ENCODE results near the gene TRIP6.
A peak's percentile ranks its signal among the peaks of the same experiment; 100 is the strongest.

Gene TRIP6

GRCh38 chr7:100867040-100867775, at the start of gene TRIP6 (continued):
- TF ChIP-seq REST (tag by site-specific recombination; IDR thresholded peaks at IDR 0.05) (peak; percentile 34; the same call in 1 of the 2 replicates), ZNF629 (tag by site-specific recombination; IDR thresholded peaks at IDR 0.05) (peak; percentile 95), ZNF623 (tag by site-specific recombination; IDR thresholded peaks at IDR 0.05) (0 out of 2 replicates have a peak, but pooled peaks have one; percentile 22), YY2 (tag by site-specific recombination; IDR thresholded peaks at IDR 0.05) (no peak; the same call in 1 of the 2 replicates), FEZF1 (tag by site-specific recombination; IDR thresholded peaks at IDR 0.05) (peak; percentile 51), ZNF677 (tag by site-specific recombination; IDR thresholded peaks at IDR 0.05) (no peak), ZNF391 (tag by site-specific recombination; IDR thresholded peaks at IDR 0.05; ENCODE audit: borderline replicate concordance, low read depth) (peak; percentile 88; the same call in 1 of the 2 replicates), ZNF341 (tag by site-specific recombination; IDR thresholded peaks at IDR 0.05; ENCODE audit: low read depth) (peak; percentile 84), ZNF777 (tag by site-specific recombination; IDR thresholded peaks at IDR 0.05; ENCODE audit: borderline replicate concordance) (no peak), ZNF426 (tag by site-specific recombination; IDR thresholded peaks at IDR 0.05) (no peak), ZNF529 (tag by site-specific recombination; IDR thresholded peaks at IDR 0.05; ENCODE audit: insufficient replicate concordance) (no peak), ZNF157 (tag by site-specific recombination; IDR thresholded peaks at IDR 0.05) (no peak), YY1 (tag by site-specific recombination; IDR thresholded peaks at IDR 0.05) (peak; percentile 71), ZNF626 (tag by site-specific recombination; IDR thresholded peaks at IDR 0.05) (no peak), ZNF184 (tag by site-specific recombination; IDR thresholded peaks at IDR 0.05) (0 out of 2 replicates have a peak, but pooled peaks have one; percentile 63), PRDM2 (tag by site-specific recombination; IDR thresholded peaks at IDR 0.05; ENCODE audit: borderline replicate concordance) (no peak), ZNF37A (tag by site-specific recombination; IDR thresholded peaks at IDR 0.05) (peak; percentile 31; the same call in 1 of the 2 replicates), ZNF366 (tag by site-specific recombination; conservative IDR thresholded peaks at IDR 0.05) (peak; percentile 85), ZNF645 (tag by site-specific recombination; IDR thresholded peaks at IDR 0.05) (no peak), SCRT2 (tag by site-specific recombination; IDR thresholded peaks at IDR 0.05) (no peak)
- TF ChIP-seq, protein P1, sequence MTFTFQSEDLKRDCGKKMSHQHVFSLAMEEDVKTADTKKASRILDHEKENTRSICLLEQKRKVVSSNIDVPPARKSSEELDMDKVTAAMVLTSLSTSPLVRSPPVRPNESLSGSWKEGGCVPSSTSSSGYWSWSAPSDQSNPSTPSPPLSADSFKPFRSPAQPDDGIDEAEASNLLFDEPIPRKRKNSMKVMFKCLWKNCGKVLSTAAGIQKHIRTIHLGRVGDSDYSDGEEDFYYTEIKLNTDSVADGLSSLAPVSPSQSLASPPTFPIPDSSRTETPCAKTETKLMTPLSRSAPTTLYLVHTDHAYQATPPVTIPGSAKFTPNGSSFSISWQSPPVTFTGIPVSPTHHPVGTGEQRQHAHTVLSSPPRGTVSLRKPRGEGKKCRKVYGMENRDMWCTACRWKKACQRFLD (tag by site-specific recombination; IDR thresholded peaks at IDR 0.05): no peak
- TF ChIP-seq, protein P2, sequence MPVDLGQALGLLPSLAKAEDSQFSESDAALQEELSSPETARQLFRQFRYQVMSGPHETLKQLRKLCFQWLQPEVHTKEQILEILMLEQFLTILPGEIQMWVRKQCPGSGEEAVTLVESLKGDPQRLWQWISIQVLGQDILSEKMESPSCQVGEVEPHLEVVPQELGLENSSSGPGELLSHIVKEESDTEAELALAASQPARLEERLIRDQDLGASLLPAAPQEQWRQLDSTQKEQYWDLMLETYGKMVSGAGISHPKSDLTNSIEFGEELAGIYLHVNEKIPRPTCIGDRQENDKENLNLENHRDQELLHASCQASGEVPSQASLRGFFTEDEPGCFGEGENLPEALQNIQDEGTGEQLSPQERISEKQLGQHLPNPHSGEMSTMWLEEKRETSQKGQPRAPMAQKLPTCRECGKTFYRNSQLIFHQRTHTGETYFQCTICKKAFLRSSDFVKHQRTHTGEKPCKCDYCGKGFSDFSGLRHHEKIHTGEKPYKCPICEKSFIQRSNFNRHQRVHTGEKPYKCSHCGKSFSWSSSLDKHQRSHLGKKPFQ (tag by site-specific recombination; IDR thresholded peaks at IDR 0.05): 0 out of 2 replicates have a peak, but pooled peaks have one; percentile 29
- TF ChIP-seq, protein P3, sequence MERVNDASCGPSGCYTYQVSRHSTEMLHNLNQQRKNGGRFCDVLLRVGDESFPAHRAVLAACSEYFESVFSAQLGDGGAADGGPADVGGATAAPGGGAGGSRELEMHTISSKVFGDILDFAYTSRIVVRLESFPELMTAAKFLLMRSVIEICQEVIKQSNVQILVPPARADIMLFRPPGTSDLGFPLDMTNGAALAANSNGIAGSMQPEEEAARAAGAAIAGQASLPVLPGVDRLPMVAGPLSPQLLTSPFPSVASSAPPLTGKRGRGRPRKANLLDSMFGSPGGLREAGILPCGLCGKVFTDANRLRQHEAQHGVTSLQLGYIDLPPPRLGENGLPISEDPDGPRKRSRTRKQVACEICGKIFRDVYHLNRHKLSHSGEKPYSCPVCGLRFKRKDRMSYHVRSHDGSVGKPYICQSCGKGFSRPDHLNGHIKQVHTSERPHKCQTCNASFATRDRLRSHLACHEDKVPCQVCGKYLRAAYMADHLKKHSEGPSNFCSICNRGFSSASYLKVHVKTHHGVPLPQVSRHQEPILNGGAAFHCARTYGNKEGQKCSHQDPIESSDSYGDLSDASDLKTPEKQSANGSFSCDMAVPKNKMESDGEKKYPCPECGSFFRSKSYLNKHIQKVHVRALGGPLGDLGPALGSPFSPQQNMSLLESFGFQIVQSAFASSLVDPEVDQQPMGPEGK (tag by site-specific recombination; IDR thresholded peaks at IDR 0.05): peak; percentile 99
